Natural killer cell (primary cell): ENCODE results near the gene PLCXD1. TPM values are rescaled to one million over a fixed set of nuclear protein-coding genes. Genes with fewer than 3 reads are reported as not detected.

Source experiments
- ATAC-seq, 3 donors: fragments of 150-1000 bp in 2 of 3; fragments of 200-7000 bp in 1 of 3; cut with Tn5 transposase; 1 replicate in 1 of 3; 2 replicates in 2 of 3; pipeline ENCODE4 v1.10.0; 2021; ENCODE audit warnings: mild to moderate bottlenecking in 2 of 3, moderate library complexity in 2 of 3
- DNase-seq, 2 donors: peaks; one replicate each; pipeline versions ENCODE4 v3.0.0 to v3.0.0-alpha.2; 2013 to 2021; ENCODE audit warnings: mixed read lengths in 1 of 2
- H3K27ac ChIP-seq: one replicate; pipeline ENCODE4 v1.5.1; 2013; ENCODE audit warnings: mild to moderate bottlenecking, low read length
- H3K27me3 ChIP-seq: one replicate; pipeline ENCODE4 v1.6.1; 2013; ENCODE audit warnings: low read length; ENCODE audit not compliant: control insufficient read depth, insufficient read depth
- H3K36me3 ChIP-seq: one replicate; pipeline ENCODE4 v1.6.1; 2013; ENCODE audit warnings: low read length; ENCODE audit not compliant: control insufficient read depth, insufficient read depth
- H3K4me1 ChIP-seq: one replicate; pipeline ENCODE4 v1.6.1; 2013; ENCODE audit warnings: low read length; ENCODE audit not compliant: control insufficient read depth, insufficient read depth
- H3K4me3 ChIP-seq: one replicate; pipeline ENCODE4 v1.5.1; 2013; ENCODE audit warnings: low read length
- H3K9me3 ChIP-seq: one replicate; pipeline ENCODE4 v1.6.1; 2013; ENCODE audit warnings: low read length; ENCODE audit not compliant: control insufficient read depth, insufficient read depth
- H3K27ac Mint-ChIP-seq, 2 donors: one replicate each; pipeline ENCODE4 v1.8.0; 2022; ENCODE audit warnings: mild to moderate bottlenecking in 2 of 2, mixed read lengths in 2 of 2, moderate library complexity in 1 of 2
- H3K27me3 Mint-ChIP-seq, 2 donors: one replicate each; pipeline ENCODE4 v1.8.0; 2022; ENCODE audit warnings: low read depth in 2 of 2, mixed read lengths in 2 of 2
- H3K36me3 Mint-ChIP-seq: one replicate; pipeline ENCODE4 v1.8.0; 2022; ENCODE audit warnings: mixed read lengths
- H3K4me1 Mint-ChIP-seq, 2 donors: one replicate each; pipeline ENCODE4 v1.8.0; 2022; ENCODE audit warnings: mixed read lengths in 2 of 2
- H3K4me3 Mint-ChIP-seq: one replicate; pipeline ENCODE4 v1.8.0; 2022; ENCODE audit warnings: mild to moderate bottlenecking, moderate library complexity, mixed read lengths
- H3K9me3 Mint-ChIP-seq, 2 donors: one replicate each; pipeline ENCODE4 v1.8.0; 2022; ENCODE audit warnings: mixed read lengths in 2 of 2
- WGBS: methylation state at CpG from one replicate; pipeline ENCODE4 v1.1.7; 2013; ENCODE audit warnings: missing lambda C conversion rate; ENCODE audit not compliant: insufficient coverage; 5-methylcytosine and 5-hydroxymethylcytosine counted together
- intact Hi-C: fragments of 100-400 bp; cut with micrococcal nuclease; formaldehyde crosslinking; loops from one replicate; pipeline ENCODE4 v1.14.2; 2022
- total RNA-seq, 4 donors: library from RNA; stranded (reverse); fragments of 120-200 nt in 1 of 4; gene quantifications; one replicate each; pipeline versions ENCODE4 v1.2.3 to v1.2.4, GENCODE V29; 2013 to 2022
- TF ChIP-seq, protein P1 (sequence below): fragments of 200-600 bp; IDR thresholded peaks from one replicate; pipeline ENCODE4 v1.8.0; 2022; ENCODE audit warnings: antibody characterized with exemption

Gene PLCXD1
- total RNA-seq, 3 donors from 2014 or later (not counting 1 experiment from before 2014, with no cell fraction given), result 16.3 to 20.9 (median 16.6) TPM

DNA sequence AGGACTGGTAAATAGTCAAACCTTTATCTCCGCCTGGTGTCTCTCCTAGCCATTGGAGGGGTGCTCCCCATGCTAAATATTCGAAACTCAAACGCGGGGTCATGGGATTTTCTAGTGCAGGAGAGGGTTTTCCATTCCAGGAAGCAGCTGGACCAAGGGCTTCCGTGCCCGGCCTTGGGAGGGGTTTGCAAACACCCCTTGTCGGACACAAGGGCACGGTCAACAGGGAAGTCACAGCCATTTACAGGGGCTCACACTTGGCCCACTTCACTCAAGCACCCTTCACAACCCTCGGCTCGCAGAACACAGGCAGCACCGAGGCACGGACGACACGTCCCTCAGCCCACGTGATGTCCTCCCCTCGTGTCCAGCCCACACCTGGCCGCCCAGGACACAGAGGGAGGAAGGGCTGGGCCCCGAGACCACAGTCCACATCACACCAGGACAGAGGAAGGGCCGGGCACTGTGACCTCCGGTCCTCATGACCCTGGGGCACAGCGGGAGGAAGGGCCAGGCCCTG is 10.3 kb upstream of the PLCXD1 start:
- no peak for ATAC-seq

DNA sequence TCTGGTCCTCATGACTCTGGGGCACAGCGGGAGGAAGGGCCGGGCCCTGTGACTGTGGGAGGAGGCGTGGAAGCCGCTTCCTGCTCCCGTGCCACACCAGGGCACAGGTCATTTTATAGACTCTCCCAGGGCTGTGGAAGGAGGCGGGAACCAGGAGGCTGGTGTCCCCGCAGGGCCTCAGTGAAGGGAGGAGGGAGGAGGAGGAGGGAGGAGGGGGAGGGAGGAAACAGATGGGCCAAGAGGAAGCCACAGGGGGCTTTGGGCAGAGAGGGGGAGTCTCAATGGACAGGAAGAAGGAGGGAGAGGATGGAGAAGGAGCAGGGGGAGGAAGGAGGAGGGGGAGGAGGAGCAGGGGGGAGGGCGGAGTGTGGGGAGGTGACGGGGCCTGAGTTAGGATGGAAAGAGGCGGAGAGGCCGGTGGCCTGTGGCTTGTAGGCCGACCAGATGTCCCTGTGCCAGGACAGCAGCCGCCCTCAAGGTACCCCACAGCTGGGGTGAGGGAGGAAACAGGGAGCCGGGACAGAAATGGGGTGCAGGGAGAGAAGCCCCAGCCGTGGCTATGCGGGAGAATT is 6.2 kb upstream of the PLCXD1 start:
- peaks cover 25% of the 10 kb centered on the region for H3K4me1 ChIP-seq
- ATAC-seq (peak in 2 of 3 donors; percentile 12 to 36), DNase-seq (no peak)
- Mint-ChIP-seq H3K27me3 (no peaks in the 10 kb centered on the region), H3K4me1 (peaks cover 0 to 41% of the 10 kb centered on the region in 2 donors), H3K9me3 (no peaks in the 10 kb centered on the region), H3K27ac (peak overlapping the region in 1 of 2 donors; percentile 81), H3K4me3 (peak overlapping the region; percentile 84), H3K36me3 (no peaks in the 10 kb centered on the region)
- no peaks in the 10 kb centered on the region for H3K9me3 ChIP-seq
- peak overlapping the region; percentile 40 for H3K27ac ChIP-seq
- H3K27me3 ChIP-seq, result no peaks in the 10 kb centered on the region
- intact Hi-C loops, result no loop called here
- TF ChIP-seq, protein P1, sequence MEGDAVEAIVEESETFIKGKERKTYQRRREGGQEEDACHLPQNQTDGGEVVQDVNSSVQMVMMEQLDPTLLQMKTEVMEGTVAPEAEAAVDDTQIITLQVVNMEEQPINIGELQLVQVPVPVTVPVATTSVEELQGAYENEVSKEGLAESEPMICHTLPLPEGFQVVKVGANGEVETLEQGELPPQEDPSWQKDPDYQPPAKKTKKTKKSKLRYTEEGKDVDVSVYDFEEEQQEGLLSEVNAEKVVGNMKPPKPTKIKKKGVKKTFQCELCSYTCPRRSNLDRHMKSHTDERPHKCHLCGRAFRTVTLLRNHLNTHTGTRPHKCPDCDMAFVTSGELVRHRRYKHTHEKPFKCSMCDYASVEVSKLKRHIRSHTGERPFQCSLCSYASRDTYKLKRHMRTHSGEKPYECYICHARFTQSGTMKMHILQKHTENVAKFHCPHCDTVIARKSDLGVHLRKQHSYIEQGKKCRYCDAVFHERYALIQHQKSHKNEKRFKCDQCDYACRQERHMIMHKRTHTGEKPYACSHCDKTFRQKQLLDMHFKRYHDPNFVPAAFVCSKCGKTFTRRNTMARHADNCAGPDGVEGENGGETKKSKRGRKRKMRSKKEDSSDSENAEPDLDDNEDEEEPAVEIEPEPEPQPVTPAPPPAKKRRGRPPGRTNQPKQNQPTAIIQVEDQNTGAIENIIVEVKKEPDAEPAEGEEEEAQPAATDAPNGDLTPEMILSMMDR, result no peak
- H3K36me3 ChIP-seq, result no peaks in the 10 kb centered on the region
- peak overlapping the region; percentile 70 for H3K4me3 ChIP-seq
- WGBS, result 18% methylated on average over 16 of the region's 16 CpGs

More for the DNA sequence above, 10.3 kb upstream of the PLCXD1 start:
- Mint-ChIP-seq H3K36me3 (no peaks in the 10 kb centered on the region), H3K4me1 (peaks cover 0 to 9% of the 10 kb centered on the region in 2 donors), H3K27ac (no peak overlapping the region), H3K4me3 (no peak overlapping the region), H3K27me3 (no peaks in the 10 kb centered on the region), H3K9me3 (no peaks in the 10 kb centered on the region)
- TF ChIP-seq, protein P1, result no peak
- H3K36me3 ChIP-seq, result no peaks in the 10 kb centered on the region
- WGBS, result 95% methylated on average over 17 of the region's 21 CpGs
- H3K4me3 ChIP-seq, result no peak overlapping the region
- H3K27me3 ChIP-seq, result no peaks in the 10 kb centered on the region
- H3K27ac ChIP-seq, result no peak overlapping the region
- H3K4me1 ChIP-seq, result peaks cover 13% of the 10 kb centered on the region
- DNase-seq, result no peak
- intact Hi-C loops, result no loop called here
- H3K9me3 ChIP-seq, result no peaks in the 10 kb centered on the region

DNA sequence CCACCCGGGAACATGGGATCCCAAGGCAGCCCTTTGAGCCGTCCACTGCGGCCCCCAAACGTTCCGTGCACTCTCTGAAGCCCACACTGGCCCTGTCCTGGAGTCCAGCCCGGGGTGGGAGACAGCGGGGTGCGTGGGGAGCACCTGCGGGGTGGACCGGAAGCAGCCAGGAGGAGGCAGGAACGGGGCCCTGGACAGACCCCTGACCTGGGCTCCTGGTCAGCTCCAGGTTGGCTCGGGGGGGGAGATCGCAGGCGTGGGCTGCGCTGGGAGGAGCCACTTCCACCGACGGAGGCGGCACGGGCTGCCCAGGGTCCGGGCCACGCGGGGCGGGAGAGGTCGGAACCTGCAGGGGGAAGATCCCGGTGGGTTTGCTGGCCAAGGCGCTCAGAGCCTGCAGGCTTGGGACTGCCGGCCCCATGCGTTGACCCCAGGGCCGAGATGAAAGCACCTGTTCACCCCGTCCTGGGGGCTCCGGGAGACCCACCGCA is 5.7 kb upstream of the PLCXD1 start:
- H3K4me3 Mint-ChIP-seq, result peak overlapping the region; percentile 84
- peak overlapping the region; percentile 70 for H3K4me3 ChIP-seq
- H3K27me3 ChIP-seq, result no peaks in the 10 kb centered on the region
- no peaks in the 10 kb centered on the region for H3K27me3 Mint-ChIP-seq
- H3K4me1 Mint-ChIP-seq, result peaks cover 0 to 41% of the 10 kb centered on the region in 2 donors
- H3K36me3 Mint-ChIP-seq, result no peaks in the 10 kb centered on the region
- WGBS, result 14% methylated on average over 32 of the region's 32 CpGs
- intact Hi-C loops, result no loop called here
- H3K9me3 ChIP-seq, result no peaks in the 10 kb centered on the region
- ATAC-seq, result peak; percentile 23 to 30 (median 25)
- peak overlapping the region; percentile 40 for H3K27ac ChIP-seq
- TF ChIP-seq, protein P1, result no peak
- no peak for DNase-seq
- H3K36me3 ChIP-seq, result no peaks in the 10 kb centered on the region
- H3K27ac Mint-ChIP-seq, result peak overlapping the region in 1 of 2 donors; percentile 83
- H3K9me3 Mint-ChIP-seq, result no peaks in the 10 kb centered on the region
- peaks cover 25% of the 10 kb centered on the region for H3K4me1 ChIP-seq
